H1 (cell line): ENCODE results near the gene SBSN. TPM values are rescaled to one million over a fixed set of nuclear protein-coding genes. Genes with fewer than 3 reads are reported as not detected.

Experiments
- BACH1 ChIP-seq: IDR thresholded peaks from 2 replicates; pipeline ENCODE4 v1.6.1; 2012; ENCODE audit warnings: low read length, improper control_type of control experiment
- RXRA ChIP-seq: IDR thresholded peaks from 2 replicates; pipeline ENCODE4 v1.6.1; 2011; ENCODE audit warnings: low read depth, mild to moderate bottlenecking, low read length, moderate library complexity; ENCODE audit not compliant: insufficient read depth
- SUZ12 ChIP-seq: fragments of 200-600 bp; sonication (generic); IDR thresholded peaks from 2 replicates; pipeline ENCODE4 v1.6.1; 2012; ENCODE audit warnings: mild to moderate bottlenecking, inconsistent platforms, low read length, moderate library complexity, mixed read lengths
- polyA plus RNA-seq, 7 experiments: library from polyadenylated mRNA; depleted of rRNA in 3 of 7; stranded (reverse) in 5 of 7; unstranded in 2 of 7; fragments of >200 nt in 5 of 7; fragments of 200-250 nt in 2 of 7; gene quantifications; 1 replicate in 5 of 7; 2 replicates in 1 of 7; 4 replicates in 1 of 7; pipeline versions ENCODE4 v1.2.1 to v1.2.3, GENCODE V29; 2011 to 2013; ENCODE audit warnings: missing spikeins in 2 of 7, mixed read lengths in 2 of 7
- total RNA-seq: library from RNA; stranded (reverse); fragmentation: NEBNext Ultra II Directional; extraction: Animal tissue kit (Norgen Biotek cat#: 25700); gene quantifications from 2 replicates; pipeline ENCODE4 v1.2.1, GENCODE V29; 2021
- TF ChIP-seq, protein P1 (sequence below): fragments of 300-600 bp; sonication (generic); IDR thresholded peaks from 2 replicates; pipeline ENCODE4 v1.7.1; 2012; ENCODE audit warnings: low read length, moderate library complexity, mild to moderate bottlenecking, inconsistent platforms; ENCODE audit not compliant: insufficient replicate concordance

Gene SBSN
- total and polyA plus RNA-seq, 2 of the 8 experiments (the other 6 are each of a cell fraction or from before 2014, with no cell fraction given), result not detected

DNA sequence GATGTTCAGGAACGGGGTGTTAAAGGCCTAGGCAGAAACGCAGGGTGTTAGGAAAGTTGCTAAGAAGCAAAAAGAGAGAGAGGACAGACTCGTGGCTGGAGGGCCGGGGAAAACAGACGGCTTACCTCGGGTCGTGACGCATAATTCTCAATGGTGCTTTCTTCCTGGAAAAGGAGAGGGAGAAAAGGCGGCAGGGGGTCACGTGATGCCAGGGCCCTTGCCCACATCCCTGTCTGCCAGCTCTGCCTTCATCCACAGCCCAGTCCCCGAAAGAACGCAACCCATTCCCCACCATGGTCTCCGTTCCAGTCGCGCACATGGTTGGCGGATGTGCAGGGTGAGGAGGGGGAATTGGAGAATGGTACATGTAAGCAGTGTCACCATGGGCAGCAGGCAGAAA lies 39.4 kb downstream of the SBSN start (continued):
- TF ChIP-seq, protein P1, sequence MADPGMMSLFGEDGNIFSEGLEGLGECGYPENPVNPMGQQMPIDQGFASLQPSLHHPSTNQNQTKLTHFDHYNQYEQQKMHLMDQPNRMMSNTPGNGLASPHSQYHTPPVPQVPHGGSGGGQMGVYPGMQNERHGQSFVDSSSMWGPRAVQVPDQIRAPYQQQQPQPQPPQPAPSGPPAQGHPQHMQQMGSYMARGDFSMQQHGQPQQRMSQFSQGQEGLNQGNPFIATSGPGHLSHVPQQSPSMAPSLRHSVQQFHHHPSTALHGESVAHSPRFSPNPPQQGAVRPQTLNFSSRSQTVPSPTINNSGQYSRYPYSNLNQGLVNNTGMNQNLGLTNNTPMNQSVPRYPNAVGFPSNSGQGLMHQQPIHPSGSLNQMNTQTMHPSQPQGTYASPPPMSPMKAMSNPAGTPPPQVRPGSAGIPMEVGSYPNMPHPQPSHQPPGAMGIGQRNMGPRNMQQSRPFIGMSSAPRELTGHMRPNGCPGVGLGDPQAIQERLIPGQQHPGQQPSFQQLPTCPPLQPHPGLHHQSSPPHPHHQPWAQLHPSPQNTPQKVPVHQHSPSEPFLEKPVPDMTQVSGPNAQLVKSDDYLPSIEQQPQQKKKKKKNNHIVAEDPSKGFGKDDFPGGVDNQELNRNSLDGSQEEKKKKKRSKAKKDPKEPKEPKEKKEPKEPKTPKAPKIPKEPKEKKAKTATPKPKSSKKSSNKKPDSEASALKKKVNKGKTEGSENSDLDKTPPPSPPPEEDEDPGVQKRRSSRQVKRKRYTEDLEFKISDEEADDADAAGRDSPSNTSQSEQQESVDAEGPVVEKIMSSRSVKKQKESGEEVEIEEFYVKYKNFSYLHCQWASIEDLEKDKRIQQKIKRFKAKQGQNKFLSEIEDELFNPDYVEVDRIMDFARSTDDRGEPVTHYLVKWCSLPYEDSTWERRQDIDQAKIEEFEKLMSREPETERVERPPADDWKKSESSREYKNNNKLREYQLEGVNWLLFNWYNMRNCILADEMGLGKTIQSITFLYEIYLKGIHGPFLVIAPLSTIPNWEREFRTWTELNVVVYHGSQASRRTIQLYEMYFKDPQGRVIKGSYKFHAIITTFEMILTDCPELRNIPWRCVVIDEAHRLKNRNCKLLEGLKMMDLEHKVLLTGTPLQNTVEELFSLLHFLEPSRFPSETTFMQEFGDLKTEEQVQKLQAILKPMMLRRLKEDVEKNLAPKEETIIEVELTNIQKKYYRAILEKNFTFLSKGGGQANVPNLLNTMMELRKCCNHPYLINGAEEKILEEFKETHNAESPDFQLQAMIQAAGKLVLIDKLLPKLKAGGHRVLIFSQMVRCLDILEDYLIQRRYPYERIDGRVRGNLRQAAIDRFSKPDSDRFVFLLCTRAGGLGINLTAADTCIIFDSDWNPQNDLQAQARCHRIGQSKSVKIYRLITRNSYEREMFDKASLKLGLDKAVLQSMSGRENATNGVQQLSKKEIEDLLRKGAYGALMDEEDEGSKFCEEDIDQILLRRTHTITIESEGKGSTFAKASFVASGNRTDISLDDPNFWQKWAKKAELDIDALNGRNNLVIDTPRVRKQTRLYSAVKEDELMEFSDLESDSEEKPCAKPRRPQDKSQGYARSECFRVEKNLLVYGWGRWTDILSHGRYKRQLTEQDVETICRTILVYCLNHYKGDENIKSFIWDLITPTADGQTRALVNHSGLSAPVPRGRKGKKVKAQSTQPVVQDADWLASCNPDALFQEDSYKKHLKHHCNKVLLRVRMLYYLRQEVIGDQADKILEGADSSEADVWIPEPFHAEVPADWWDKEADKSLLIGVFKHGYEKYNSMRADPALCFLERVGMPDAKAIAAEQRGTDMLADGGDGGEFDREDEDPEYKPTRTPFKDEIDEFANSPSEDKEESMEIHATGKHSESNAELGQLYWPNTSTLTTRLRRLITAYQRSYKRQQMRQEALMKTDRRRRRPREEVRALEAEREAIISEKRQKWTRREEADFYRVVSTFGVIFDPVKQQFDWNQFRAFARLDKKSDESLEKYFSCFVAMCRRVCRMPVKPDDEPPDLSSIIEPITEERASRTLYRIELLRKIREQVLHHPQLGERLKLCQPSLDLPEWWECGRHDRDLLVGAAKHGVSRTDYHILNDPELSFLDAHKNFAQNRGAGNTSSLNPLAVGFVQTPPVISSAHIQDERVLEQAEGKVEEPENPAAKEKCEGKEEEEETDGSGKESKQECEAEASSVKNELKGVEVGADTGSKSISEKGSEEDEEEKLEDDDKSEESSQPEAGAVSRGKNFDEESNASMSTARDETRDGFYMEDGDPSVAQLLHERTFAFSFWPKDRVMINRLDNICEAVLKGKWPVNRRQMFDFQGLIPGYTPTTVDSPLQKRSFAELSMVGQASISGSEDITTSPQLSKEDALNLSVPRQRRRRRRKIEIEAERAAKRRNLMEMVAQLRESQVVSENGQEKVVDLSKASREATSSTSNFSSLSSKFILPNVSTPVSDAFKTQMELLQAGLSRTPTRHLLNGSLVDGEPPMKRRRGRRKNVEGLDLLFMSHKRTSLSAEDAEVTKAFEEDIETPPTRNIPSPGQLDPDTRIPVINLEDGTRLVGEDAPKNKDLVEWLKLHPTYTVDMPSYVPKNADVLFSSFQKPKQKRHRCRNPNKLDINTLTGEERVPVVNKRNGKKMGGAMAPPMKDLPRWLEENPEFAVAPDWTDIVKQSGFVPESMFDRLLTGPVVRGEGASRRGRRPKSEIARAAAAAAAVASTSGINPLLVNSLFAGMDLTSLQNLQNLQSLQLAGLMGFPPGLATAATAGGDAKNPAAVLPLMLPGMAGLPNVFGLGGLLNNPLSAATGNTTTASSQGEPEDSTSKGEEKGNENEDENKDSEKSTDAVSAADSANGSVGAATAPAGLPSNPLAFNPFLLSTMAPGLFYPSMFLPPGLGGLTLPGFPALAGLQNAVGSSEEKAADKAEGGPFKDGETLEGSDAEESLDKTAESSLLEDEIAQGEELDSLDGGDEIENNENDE, result no peak
- no peak for TF ChIP-seq SUZ12
- no peak for TF ChIP-seq RXRA
- TF ChIP-seq BACH1, result no peak
